K562 (cell line): ENCODE results near the gene CYB561A3. TPM values are rescaled to one million over a fixed set of nuclear protein-coding genes. Genes with fewer than 3 reads are reported as not detected.

Experiments used
- CGGBP1 ChIP-seq: fragments of 250-450 bp; sonication (Bioruptor Pico); IDR thresholded peaks from 2 replicates; pipeline ENCODE4 v1.9.0; 2021; ENCODE audit warnings: mild to moderate bottlenecking
- DDX20 ChIP-seq: fragments of 450-650 bp; IDR thresholded peaks from 2 replicates; pipeline ENCODE4 v1.6.1; 2016; ENCODE audit warnings: missing genetic modification characterization, low read depth, mild to moderate bottlenecking, missing compliant biosample characterization, moderate library complexity
- DPF2 ChIP-seq: fragments of 450-650 bp; IDR thresholded peaks from 2 replicates; pipeline ENCODE4 v1.6.1; 2016
- E2F6 ChIP-seq, 2 experiments: IDR thresholded peaks; 2 replicates each; pipeline ENCODE4 v1.6.1; 2011; ENCODE audit warnings: borderline replicate concordance in 1 of 2, control low read depth in 1 of 2, low read depth in 1 of 2, low read length in 1 of 2, mild to moderate bottlenecking in 1 of 2, mixed read lengths in 1 of 2, moderate library complexity in 1 of 2; ENCODE audit not compliant: insufficient read depth in 1 of 2, insufficient read length in 1 of 2, poor library complexity in 1 of 2, severe bottlenecking in 1 of 2; ENCODE audit errors: extremely low read depth in 1 of 2
- GTF2A2 ChIP-seq: IDR thresholded peaks from 2 replicates; pipeline ENCODE4 v1.6.1; 2016; ENCODE audit warnings: mild to moderate bottlenecking, missing genetic modification characterization, missing compliant biosample characterization
- HNRNPL ChIP-seq: fragments of 200-400 bp; formaldehyde crosslinking; IDR thresholded peaks from 2 replicates; pipeline ENCODE4 v1.6.1; 2017; ENCODE audit warnings: low read depth, mild to moderate bottlenecking, low read length
- KLF10 ChIP-seq: fragments of 250-450 bp; sonication (Bioruptor Pico); IDR thresholded peaks from 2 replicates; pipeline ENCODE4 v1.6.1; 2021; ENCODE audit warnings: matching md5 sums
- MLLT1 ChIP-seq, 2 experiments: fragments of 450-650 bp; IDR thresholded peaks; 2 replicates each; pipeline ENCODE4 v1.6.1; 2016
- NBN ChIP-seq: fragments of 450-650 bp; IDR thresholded peaks from 2 replicates; pipeline ENCODE4 v1.6.1; 2016; ENCODE audit warnings: low read depth, mild to moderate bottlenecking
- POLR2G ChIP-seq: fragments of 200-400 bp; formaldehyde crosslinking; IDR thresholded peaks from 2 replicates; pipeline ENCODE4 v1.6.1; 2017; ENCODE audit warnings: low read depth, mild to moderate bottlenecking, antibody characterized with exemption, low read length, moderate library complexity
- RB1 ChIP-seq: fragments of 450-650 bp; IDR thresholded peaks from 2 replicates; pipeline ENCODE4 v1.6.1; 2017; ENCODE audit warnings: low read depth, mild to moderate bottlenecking
- SMAD3 ChIP-seq: fragments of 450-650 bp; formaldehyde crosslinking; conservative IDR thresholded peaks from 2 replicates; pipeline ENCODE4 v1.4.0; 2020; ENCODE audit warnings: mild to moderate bottlenecking
- SNAPC5 ChIP-seq: fragments of 250-450 bp; sonication (Bioruptor Pico); IDR thresholded peaks from 2 replicates; pipeline ENCODE4 v1.8.0; 2021; ENCODE audit warnings: moderate library complexity, mild to moderate bottlenecking, inconsistent platforms
- TAF1 ChIP-seq: IDR thresholded peaks from 2 replicates; pipeline ENCODE4 v1.6.1; 2011; ENCODE audit warnings: mild to moderate bottlenecking, low read length, moderate library complexity; ENCODE audit not compliant: insufficient read depth, control insufficient read depth, severe bottlenecking; ENCODE audit errors: extremely low read depth
- TCFL5 ChIP-seq: fragments of 250-450 bp; sonication (Bioruptor Pico); conservative IDR thresholded peaks from 2 replicates; pipeline ENCODE4 v1.6.1; 2021; ENCODE audit warnings: mild to moderate bottlenecking, moderate library complexity, matching md5 sums
- ZNF133 ChIP-seq: fragments of 250-450 bp; sonication (Bioruptor Pico); IDR thresholded peaks from 2 replicates; pipeline ENCODE4 v1.4.0; 2020; ENCODE audit warnings: mild to moderate bottlenecking
- ZNF146 ChIP-seq: IDR thresholded peaks from one replicate; pipeline ENCODE4 v1.6.1; 2018; ENCODE audit warnings: missing compliant biosample characterization; ENCODE audit not compliant: unreplicated experiment
- ZNF24 ChIP-seq: fragments of 450-650 bp; IDR thresholded peaks from 2 replicates; pipeline ENCODE4 v1.6.1; 2016
- ZNF3 ChIP-seq: fragments of 250-450 bp; sonication (Bioruptor Pico); IDR thresholded peaks from 2 replicates; pipeline ENCODE4 v1.5.0; 2021; ENCODE audit warnings: mild to moderate bottlenecking, moderate library complexity
- ZNF639 ChIP-seq, 2 experiments: fragments of 200-800 bp in 1 of 2; sonication (Bioruptor generic) in 1 of 2; sonication (generic) in 1 of 2; formaldehyde crosslinking in 1 of 2; IDR thresholded peaks in 1 of 2; conservative IDR thresholded peaks in 1 of 2; 2 replicates each; pipeline versions ENCODE4 v1.5.0 to v1.6.1; 2016 to 2020; ENCODE audit warnings: missing compliant biosample characterization in 1 of 2, missing genetic modification characterization in 1 of 2, missing genetic modification reagents in 1 of 2
- ZNF695 ChIP-seq: fragments of 450-650 bp; formaldehyde crosslinking; IDR thresholded peaks from 2 replicates; pipeline ENCODE4 v1.4.0; 2020; ENCODE audit warnings: mild to moderate bottlenecking, moderate library complexity
- polyA plus RNA-seq, 8 experiments: library from polyadenylated mRNA; depleted of rRNA in 4 of 8; stranded (reverse) in 5 of 8; unstranded in 3 of 8; fragments of >200 nt; fragmentation: Nextera tagmentation in 2 of 8; fragmentation: Illumina TruSeq in 1 of 8; extraction: Ambion mirVana in 2 of 8; extraction: Trizol in 1 of 8; gene quantifications; 2 replicates each; pipeline versions ENCODE4 v1.2.1 to v1.2.3, GENCODE V29; 2011 to 2014; ENCODE audit warnings: inconsistent platforms in 1 of 8, missing spikeins in 1 of 8
- total RNA-seq, 7 experiments: library from RNA; depleted of rRNA in 6 of 7; stranded (reverse); fragments of >200 nt in 6 of 7; fragmentation: Illumina TruSeq in 2 of 7; extraction: Trizol in 2 of 7; gene quantifications; 2 replicates each; pipeline versions ENCODE4 v1.2.1 to v1.2.3, GENCODE V29; 2011 to 2021; ENCODE audit warnings: low replicate concordance in 1 of 7

Gene CYB561A3
- total and polyA plus RNA-seq, 9 of the 15 experiments (the other 6 are each of a cell fraction or from before 2014, with no cell fraction given) = 29.2 to 78.9 (median 37.9) TPM

GRCh38 chr11:61334434-61335354, 27.0 kb downstream of the CYB561A3 start (continued):
- TF ChIP-seq ZNF24 = no peak
- no peak for TF ChIP-seq ZNF3 (CRISPR knock-in tag)
- no peak for TF ChIP-seq DDX20
- TF ChIP-seq E2F6 (IDR thresholded peaks at IDR 0.05; ENCODE audit: borderline replicate concordance in 1 of 2, extremely low read depth in 1 of 2, insufficient read depth in 1 of 2, insufficient read length in 1 of 2, low read depth in 1 of 2, low read length in 1 of 2, poor library complexity in 1 of 2, severe bottlenecking in 1 of 2) = peak in 1 of 2 experiments; percentile 18
- no peak for TF ChIP-seq ZNF133 (CRISPR knock-in tag)
- no peak for TF ChIP-seq TCFL5 (CRISPR knock-in tag)
- no peak for TF ChIP-seq SNAPC5 (CRISPR knock-in tag)
- no peak for TF ChIP-seq SMAD3 (CRISPR knock-in tag)
- TF ChIP-seq CGGBP1 (CRISPR knock-in tag) = no peak
- no peak for TF ChIP-seq KLF10 (CRISPR knock-in tag)
- TF ChIP-seq ZNF639 (CRISPR knock-in tag; conservative IDR thresholded peaks at IDR 0.05 in 1 of 2, IDR thresholded peaks at IDR 0.05 in 1 of 2) = no peak
- TF ChIP-seq TAF1 = peak; percentile 15
- no peak for TF ChIP-seq HNRNPL
- no peak for TF ChIP-seq POLR2G
- TF ChIP-seq GTF2A2 (tag) = no peak
- 0 out of 4 replicates have a peak, but pooled peaks of 1 of the 2 experiments have one; percentile 32 for TF ChIP-seq MLLT1 (IDR thresholded peaks at IDR 0.05)
- TF ChIP-seq RB1 = no peak
- TF ChIP-seq ZNF695 (CRISPR knock-in tag) = no peak
- TF ChIP-seq DPF2 = peak; percentile 52
- no peak for TF ChIP-seq ZNF146 (CRISPR knock-in tag)
- TF ChIP-seq NBN = no peak
